CD4-positive, alpha-beta T cell treated with Interleukin-4 for 1 hour (primary cell): Measurements from ENCODE around the gene CCDC74A.
"Not testable (repeated sequence)": the region's sequence is repeated elsewhere in the genome, so short reads cannot be mapped to it uniquely, and the experiment has no call there.

ENCODE experiments used
- DNase-seq, 2 donors: peaks; one replicate each; pipeline ENCODE4 v3.0.0-alpha.2; 2020 to 2022

Gene CCDC74A

GRCh38 chr2:131566371-131566770 is 38.7 kb downstream of the CCDC74A start:
- no peak for DNase-seq

- DNase-seq, result no peak
Observed at GRCh38 chr2:131567891-131568290, 40.2 kb downstream of the CCDC74A start.

GRCh38 chr2:131568401-131568800 is 40.7 kb downstream of the CCDC74A start:
- DNase-seq, result not testable (repeated sequence)

DNA sequence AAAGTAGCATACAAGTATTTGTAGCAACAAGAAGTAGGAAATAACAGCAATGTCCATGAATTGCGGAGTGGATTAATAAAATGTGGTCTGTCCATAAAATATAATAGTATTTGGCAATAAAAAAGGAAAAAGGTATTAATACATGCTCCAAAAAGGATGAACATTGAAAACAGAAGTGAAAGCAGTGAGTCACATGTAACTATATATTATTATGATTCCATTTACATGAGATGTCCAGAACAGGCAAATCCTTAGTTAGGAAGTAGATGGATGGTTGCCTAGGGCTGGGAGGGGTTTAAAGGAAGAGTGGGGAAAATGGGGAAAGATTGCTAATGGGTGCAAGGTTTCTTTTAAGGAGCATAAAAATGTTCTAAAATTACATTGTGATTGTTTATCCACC is 44.5 kb downstream of the CCDC74A start:
- no peak for DNase-seq

DNA sequence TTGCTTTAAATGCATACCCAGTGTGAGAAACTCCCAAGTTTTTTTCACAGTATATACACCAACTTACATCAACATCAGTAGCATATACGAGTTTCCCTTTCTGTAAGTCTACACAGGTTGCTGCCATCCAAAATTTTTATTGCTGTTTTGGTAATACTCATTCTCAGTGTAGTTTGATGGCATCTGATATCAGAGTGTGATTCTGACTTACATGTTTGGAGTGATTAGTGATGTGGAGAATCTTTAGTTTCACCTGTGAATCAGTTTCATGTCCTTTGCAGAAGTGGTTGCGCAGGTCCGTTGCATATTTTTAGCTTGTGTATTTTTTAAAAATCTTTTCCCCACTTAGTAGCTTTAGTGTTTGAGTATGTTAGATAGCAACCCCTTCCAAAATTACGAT is 50.1 kb downstream of the CCDC74A start:
- DNase-seq, result no peak

GRCh38 chr2:131580187-131580586 is 52.5 kb downstream of the CCDC74A start:
- DNase-seq, result no peak
